B cell (primary cell): ENCODE measurements around the gene LIN52.

Experiments
- EZH2 ChIP-seq: IDR thresholded peaks from 2 replicates; pipeline ENCODE4 v1.6.1; 2012; ENCODE audit warnings: borderline replicate concordance, low read depth, mild to moderate bottlenecking, moderate library complexity, low read length; ENCODE audit not compliant: insufficient read depth, poor library complexity, severe bottlenecking
- TF ChIP-seq, protein P1 (sequence below): fragments of 200-600 bp; IDR thresholded peaks from one replicate; pipeline ENCODE4 v1.8.0; 2022; ENCODE audit warnings: antibody characterized with exemption, mild to moderate bottlenecking

DNA sequence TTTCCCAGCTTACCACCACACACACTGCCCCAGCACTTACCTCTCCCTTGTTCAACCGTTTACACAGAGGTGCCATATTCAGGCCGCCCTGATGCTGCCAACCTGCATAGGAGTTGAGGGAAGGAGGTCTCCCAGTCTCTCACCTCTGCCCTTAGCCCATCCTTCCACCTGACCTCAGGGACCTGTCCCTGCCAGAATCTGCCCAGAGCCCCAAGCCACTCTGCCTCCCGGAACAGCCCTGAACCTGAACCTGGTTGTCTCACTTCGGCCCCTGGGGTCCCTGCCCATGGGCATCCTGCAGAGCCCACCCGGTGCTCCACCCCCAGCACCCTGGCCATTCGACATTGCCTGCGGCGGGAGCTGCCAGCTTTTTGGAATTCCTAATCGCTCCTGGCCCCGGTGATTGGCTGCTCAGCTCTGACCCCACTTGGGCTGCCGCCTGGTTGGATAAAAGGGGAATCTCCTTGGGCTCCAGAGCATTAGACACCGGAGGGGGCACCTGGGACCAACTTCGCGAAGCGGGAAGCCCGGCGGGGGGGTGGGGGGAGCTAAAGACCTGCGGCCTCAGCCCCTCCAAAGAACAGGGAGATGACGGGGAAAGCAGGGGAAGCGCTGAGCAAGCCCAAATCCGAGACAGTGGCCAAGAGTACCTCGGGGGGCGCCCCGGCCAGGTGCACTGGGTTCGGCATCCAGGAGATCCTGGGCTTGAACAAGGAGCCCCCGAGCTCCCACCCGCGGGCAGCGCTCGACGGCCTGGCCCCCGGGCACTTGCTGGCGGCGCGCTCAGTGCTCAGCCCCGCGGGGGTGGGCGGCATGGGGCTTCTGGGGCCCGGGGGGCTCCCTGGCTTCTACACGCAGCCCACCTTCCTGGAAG lies 154.5 kb downstream of the LIN52 start, which contains the start of gene VSX2:
- TF ChIP-seq, protein P1, sequence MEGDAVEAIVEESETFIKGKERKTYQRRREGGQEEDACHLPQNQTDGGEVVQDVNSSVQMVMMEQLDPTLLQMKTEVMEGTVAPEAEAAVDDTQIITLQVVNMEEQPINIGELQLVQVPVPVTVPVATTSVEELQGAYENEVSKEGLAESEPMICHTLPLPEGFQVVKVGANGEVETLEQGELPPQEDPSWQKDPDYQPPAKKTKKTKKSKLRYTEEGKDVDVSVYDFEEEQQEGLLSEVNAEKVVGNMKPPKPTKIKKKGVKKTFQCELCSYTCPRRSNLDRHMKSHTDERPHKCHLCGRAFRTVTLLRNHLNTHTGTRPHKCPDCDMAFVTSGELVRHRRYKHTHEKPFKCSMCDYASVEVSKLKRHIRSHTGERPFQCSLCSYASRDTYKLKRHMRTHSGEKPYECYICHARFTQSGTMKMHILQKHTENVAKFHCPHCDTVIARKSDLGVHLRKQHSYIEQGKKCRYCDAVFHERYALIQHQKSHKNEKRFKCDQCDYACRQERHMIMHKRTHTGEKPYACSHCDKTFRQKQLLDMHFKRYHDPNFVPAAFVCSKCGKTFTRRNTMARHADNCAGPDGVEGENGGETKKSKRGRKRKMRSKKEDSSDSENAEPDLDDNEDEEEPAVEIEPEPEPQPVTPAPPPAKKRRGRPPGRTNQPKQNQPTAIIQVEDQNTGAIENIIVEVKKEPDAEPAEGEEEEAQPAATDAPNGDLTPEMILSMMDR: no peak
- TF ChIP-seq EZH2: no peak
